GM13976 (cell line): ENCODE measurements around the gene UBE2K.
"Not testable (repeated sequence)": the region's sequence is repeated elsewhere in the genome, so short reads cannot be mapped to it uniquely, and the experiment has no call there.

Experiments used
- DNase-seq: peaks from one replicate; pipeline ENCODE4 v3.0.0; 2012; ENCODE audit warnings: low spot score
- in situ Hi-C: fragments of 300-500 bp; cut with MboI; formaldehyde crosslinking; loops from one replicate; pipeline ENCODE4 v1.12.0; 2022; ENCODE audit warnings: low sequenced_read_pairs, mixed read lengths, inconsistent platforms; ENCODE audit not compliant: unreplicated experiment
- TF ChIP-seq, protein P1 (sequence below): IDR thresholded peaks from 2 replicates; pipeline ENCODE4 v1.5.1; 2012; ENCODE audit warnings: borderline replicate concordance, mild to moderate bottlenecking; ENCODE audit not compliant: insufficient read depth; ENCODE audit errors: extremely low read depth, missing control alignments, control extremely low read depth

The UBE2K gene

DNA sequence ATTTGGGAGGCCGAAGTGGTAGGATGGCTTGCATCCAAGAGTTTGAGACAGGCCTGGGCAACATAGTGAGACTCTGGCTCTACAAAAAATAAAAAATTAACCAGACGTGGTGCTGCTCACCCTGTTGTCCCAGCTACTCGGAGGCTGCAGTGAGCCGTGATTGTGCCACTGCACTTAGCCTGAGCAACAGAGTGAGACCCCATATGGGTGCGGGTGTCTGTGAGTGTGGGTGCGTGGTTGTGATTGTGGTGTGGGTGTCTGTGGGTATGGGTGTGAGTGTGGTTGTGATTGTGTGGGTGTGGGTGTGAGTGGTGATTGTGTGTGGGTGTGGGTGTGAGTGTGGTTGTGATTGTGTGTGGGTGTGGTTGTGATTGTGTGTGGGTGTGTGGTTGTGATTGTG lies 114.6 kb downstream of the UBE2K start:
- no peak for DNase-seq

DNA sequence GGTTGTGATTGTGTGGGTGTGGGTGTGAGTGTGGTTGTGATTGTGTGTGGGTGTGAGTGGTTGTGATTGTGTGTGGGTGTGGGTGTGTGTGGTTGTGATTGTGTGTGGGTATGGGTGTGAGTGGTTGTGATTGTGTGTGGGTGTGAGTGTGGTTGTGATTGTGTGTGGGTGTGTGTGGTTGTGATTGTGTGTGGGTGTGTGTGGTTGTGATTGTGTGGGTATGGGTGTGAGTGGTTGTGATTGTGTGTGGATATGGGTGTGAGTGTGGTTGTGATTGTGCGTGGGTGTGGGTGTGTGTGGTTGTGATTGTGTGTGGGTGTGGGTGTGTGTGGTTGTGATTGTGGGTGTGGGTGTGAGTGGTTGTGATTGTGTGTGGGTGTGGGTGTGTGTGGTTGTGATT lies 115.1 kb downstream of the UBE2K start:
- DNase-seq, in situ Hi-C loops: not testable (repeated sequence)

More for the DNA sequence above, 114.6 kb downstream of the UBE2K start:
- in situ Hi-C loops = no loop called here
- TF ChIP-seq, protein P1, sequence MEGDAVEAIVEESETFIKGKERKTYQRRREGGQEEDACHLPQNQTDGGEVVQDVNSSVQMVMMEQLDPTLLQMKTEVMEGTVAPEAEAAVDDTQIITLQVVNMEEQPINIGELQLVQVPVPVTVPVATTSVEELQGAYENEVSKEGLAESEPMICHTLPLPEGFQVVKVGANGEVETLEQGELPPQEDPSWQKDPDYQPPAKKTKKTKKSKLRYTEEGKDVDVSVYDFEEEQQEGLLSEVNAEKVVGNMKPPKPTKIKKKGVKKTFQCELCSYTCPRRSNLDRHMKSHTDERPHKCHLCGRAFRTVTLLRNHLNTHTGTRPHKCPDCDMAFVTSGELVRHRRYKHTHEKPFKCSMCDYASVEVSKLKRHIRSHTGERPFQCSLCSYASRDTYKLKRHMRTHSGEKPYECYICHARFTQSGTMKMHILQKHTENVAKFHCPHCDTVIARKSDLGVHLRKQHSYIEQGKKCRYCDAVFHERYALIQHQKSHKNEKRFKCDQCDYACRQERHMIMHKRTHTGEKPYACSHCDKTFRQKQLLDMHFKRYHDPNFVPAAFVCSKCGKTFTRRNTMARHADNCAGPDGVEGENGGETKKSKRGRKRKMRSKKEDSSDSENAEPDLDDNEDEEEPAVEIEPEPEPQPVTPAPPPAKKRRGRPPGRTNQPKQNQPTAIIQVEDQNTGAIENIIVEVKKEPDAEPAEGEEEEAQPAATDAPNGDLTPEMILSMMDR = no peak

DNA sequence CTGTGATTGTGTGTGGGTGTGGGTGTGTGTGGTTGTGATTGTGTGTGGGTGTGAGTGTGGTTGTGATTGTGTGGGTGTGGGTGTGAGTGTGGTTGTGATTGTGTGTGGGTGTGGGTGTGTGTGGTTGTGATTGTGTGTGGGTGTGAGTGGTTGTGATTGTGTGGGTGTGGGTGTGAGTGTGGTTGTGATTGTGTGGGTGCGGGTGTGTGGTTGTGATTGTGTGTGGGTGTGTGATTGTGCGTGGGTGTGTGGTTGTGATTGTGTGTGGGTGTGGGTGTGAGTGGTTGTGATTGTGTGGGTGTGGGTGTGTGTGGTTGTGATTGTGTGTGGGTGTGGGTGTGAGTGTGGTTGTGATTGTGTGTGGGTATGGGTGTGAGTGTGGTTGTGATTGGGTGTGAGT lies 115.8 kb downstream of the UBE2K start:
- in situ Hi-C loops, DNase-seq: not testable (repeated sequence)

DNA sequence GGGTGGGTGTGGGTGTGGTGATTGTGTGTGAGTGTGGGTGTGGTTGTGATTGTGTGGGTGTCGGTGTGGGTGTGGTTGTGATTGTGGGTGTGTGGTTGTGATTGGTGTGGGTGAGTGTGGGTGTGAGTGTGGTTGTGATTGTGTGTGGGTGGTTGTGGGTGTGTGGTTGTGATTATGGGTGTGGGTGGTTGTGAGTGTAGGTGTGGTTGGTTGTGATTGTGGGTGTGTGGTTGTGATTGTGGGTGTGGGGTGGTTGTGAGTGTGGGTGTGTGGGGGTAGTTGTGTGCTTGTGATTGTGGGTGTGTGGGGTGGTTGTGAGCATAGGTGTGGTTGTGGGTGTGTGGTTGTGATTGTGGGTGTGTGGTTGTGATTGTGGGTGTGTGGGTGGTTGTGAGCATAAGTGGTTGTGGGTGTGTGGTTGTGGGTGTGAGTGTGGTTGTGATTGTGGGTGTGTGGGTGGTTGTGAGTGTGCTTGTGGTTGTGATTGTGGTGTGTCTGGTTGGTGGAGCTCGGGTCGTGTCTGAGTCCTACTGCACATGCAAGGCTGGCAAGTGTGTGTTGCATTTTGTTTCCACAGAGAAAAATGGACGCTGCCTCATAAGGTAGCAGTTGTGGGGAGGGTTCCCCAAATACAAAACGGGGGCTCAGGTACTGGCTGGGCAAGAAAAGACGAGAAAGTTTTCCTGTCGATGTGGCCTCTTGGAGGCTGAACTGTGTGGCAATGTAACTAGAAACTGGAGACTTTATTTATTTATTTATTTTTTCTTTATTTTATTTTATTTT lies 116.7 kb downstream of the UBE2K start:
- in situ Hi-C loops = no loop called here
- peak; percentile 39 for DNase-seq
- TF ChIP-seq, protein P1 = no peak

DNA sequence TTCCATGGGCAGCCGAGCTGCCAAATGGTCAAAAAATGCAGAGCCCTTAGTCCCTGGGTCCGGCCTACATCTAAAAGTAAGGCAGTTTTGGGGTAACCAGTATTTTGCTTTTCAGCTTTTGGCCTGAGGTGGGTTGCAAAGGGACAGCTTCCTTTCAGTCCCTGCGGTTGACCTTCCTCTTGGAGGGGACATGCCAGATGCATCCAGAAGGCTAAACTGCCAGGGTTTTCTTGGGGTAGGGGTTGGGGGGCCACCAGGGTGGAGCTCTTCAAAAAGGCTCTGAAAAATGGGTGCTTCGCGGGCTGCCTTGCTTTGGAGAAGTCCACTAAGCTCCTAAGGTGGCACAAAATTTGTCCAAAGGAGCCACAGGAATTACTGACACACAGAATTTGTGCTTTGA lies 120.7 kb downstream of the UBE2K start:
- no peak for DNase-seq
- TF ChIP-seq, protein P1 = no peak
- in situ Hi-C loops = no loop called here

DNA sequence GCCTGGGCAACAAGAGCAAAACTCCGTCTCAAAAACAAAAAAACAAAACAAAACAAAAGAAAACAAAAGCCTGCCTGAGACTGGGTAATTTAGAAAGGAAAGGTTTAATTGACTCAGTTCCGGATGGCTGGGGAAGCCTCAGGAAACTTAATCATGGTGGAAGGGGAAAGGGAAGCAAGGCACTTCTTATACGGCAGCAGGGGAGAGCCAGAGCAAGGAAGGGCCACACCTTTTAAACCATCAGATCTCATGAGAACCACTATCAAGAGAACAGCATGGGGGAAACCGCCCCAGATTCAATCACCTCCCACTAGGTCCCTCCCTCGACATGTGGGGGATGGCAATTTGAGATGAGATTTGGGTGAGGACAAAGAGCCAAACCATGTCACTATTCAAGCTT lies 122.2 kb downstream of the UBE2K start:
- TF ChIP-seq, protein P1 = no peak
- in situ Hi-C loops = no loop called here

DNA sequence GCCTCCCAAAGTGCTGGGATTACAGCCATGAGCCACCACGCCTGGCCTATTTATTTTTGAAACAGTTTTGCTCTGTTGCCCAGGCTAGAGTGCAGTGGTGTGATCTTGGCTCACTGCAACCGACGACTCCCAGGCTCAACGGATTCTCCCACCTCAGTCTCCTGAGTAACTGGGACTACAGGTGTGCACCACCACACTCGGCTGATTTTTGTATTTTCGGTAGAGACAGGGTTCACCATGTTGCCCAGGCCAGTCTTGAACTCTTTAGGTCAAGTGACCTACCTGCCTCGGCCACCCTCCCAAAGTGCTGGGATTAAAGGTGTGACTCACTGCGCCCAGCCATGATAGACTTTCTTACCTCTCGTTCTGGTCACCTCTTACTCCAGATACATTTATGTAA lies 124.0 kb downstream of the UBE2K start:
- no peak for DNase-seq
- in situ Hi-C loops = no loop called here
- TF ChIP-seq, protein P1 = no peak

More for the DNA sequence above, 122.2 kb downstream of the UBE2K start:
- DNase-seq = no peak

DNA sequence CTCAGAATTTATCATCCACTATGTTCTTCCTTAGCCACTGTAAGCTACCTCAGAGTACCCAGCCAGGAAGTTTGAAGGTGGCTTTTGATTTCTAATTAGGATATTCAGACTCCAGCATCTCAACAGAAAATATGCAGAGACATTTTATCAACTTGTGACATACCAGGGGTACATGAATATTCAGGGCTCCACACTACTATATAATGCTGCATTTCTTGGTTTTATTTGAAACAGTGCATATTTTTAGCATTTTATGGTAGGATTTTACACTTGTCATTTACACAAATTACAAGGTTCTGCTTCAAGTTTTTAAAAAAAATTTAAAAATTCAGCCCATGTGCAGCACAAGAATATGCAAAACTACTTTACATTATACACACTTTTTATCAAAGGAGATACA lies 124.7 kb downstream of the UBE2K start:
- in situ Hi-C loops = no loop called here
- TF ChIP-seq, protein P1 = no peak
- DNase-seq = no peak
